ENCODE results near the gene GARNL3.

The GARNL3 gene

GRCh38 chr9:127405344-127406125, 141.0 kb downstream of the GARNL3 start:
- DNase-seq (ENCODE audit: low read depth): no peak

GRCh38 chr9:127406799-127407491, 142.4 kb downstream of the GARNL3 start:
- DNase-seq (ENCODE audit: low read depth): no peak

GRCh38 chr9:127407492-127407843, 142.9 kb downstream of the GARNL3 start:
- no peak for DNase-seq (ENCODE audit: low read depth)

- no peak for DNase-seq (ENCODE audit: low read depth)
Observed at GRCh38 chr9:127411122-127411521, 146.5 kb downstream of the GARNL3 start.

GRCh38 chr9:127415141-127415540, 150.6 kb downstream of the GARNL3 start:
- DNase-seq (ENCODE audit: low read depth): no peak

- DNase-seq (ENCODE audit: low read depth): no peak
Observed at GRCh38 chr9:127415657-127416056, 151.1 kb downstream of the GARNL3 start.

- DNase-seq (ENCODE audit: low read depth): no peak
Observed at GRCh38 chr9:127417131-127418036, 152.8 kb downstream of the GARNL3 start.

- no peak for DNase-seq (ENCODE audit: low read depth)
Observed at GRCh38 chr9:127418037-127418471, 153.5 kb downstream of the GARNL3 start.

- no peak for DNase-seq (ENCODE audit: low read depth)
Observed at GRCh38 chr9:127419348-127419747, 154.8 kb downstream of the GARNL3 start.

GRCh38 chr9:127421057-127421456, 156.5 kb downstream of the GARNL3 start:
- DNase-seq (ENCODE audit: low read depth): no peak

- no peak for DNase-seq (ENCODE audit: low read depth)
Observed at GRCh38 chr9:127422133-127422782, 157.7 kb downstream of the GARNL3 start.

- DNase-seq (ENCODE audit: low read depth): no peak
Observed at GRCh38 chr9:127422787-127423186, 158.2 kb downstream of the GARNL3 start.

- DNase-seq (ENCODE audit: low read depth): no peak
Observed at GRCh38 chr9:127423476-127423933, 158.9 kb downstream of the GARNL3 start.

GRCh38 chr9:127423934-127424675, 159.5 kb downstream of the GARNL3 start, which contains the start of gene ZNF79:
ZNF79 (plus strand) TSS chr9:127424382; CDS start chr9:127424788, 406 bp downstream.
- peak; percentile 66 for DNase-seq (ENCODE audit: low read depth)

GRCh38 chr9:127424676-127424999, 160.1 kb downstream of the GARNL3 start:
- DNase-seq (ENCODE audit: low read depth): no peak

GRCh38 chr9:127426756-127427155, 162.2 kb downstream of the GARNL3 start:
- no peak for DNase-seq (ENCODE audit: low read depth)

- no peak for DNase-seq (ENCODE audit: low read depth)
Observed at GRCh38 chr9:127428348-127428747, 163.8 kb downstream of the GARNL3 start.

GRCh38 chr9:127430415-127430814, 165.8 kb downstream of the GARNL3 start:
- DNase-seq (ENCODE audit: low read depth): no peak

- DNase-seq (ENCODE audit: low read depth): no peak
Observed at GRCh38 chr9:127437497-127438264, 173.1 kb downstream of the GARNL3 start.

GRCh38 chr9:127438394-127438793, 173.8 kb downstream of the GARNL3 start:
- DNase-seq (ENCODE audit: low read depth): no peak
